Lower leg skin (tissue), 3 donors: Measurements from ENCODE around the gene LEKR1.

ENCODE experiments used
- CTCF ChIP-seq, 3 donors: fragments of 450-650 bp; IDR thresholded peaks; one replicate each; pipeline ENCODE4 v1.5.1; 2016; ENCODE audit warnings: antibody characterized with exemption in 3 of 3, mild to moderate bottlenecking in 3 of 3, moderate library complexity in 2 of 3
- POLR2A ChIP-seq, 2 donors: fragments of 450-650 bp; IDR thresholded peaks; one replicate each; pipeline ENCODE4 v1.6.1; 2016 to 2017; ENCODE audit warnings: antibody characterized with exemption in 2 of 2, mild to moderate bottlenecking in 1 of 2, moderate library complexity in 1 of 2

- TF ChIP-seq CTCF (IDR thresholded peaks at IDR 0.05): no peak
- TF ChIP-seq POLR2A (IDR thresholded peaks at IDR 0.05): no peak
These were observed 154.9 kb downstream of the LEKR1 start for GRCh38 chr3:156981005-156981404.
